Panc1 (cell line): ENCODE data around the gene OR2D3. TPM values are rescaled to one million over a fixed set of nuclear protein-coding genes. Genes with fewer than 3 reads are reported as not detected.

Experiments
- ATAC-seq: fragments of 200-7000 bp; cut with Tn5 transposase; 2 replicates; pipeline ENCODE4 v1.9.1; 2020; ENCODE audit warnings: mild to moderate bottlenecking, moderate library complexity
- BruUV-seq: library from RNA; stranded (reverse); fragments of 400-500 nt; replicated peaks from 2 replicates; lab custom pipeline; 2021; lab: Mats Ljungman, UMichigan
- CTCF ChIA-PET: fragments of 300-600 bp; sonication (Branson Sonifier 250); formaldehyde crosslinking; loops from one replicate; lab custom pipeline; 2022; ENCODE audit warnings: antibody characterized with exemption; lab: Charles Lee
- POLR2A ChIA-PET: fragments of 300-600 bp; sonication (Branson Sonifier 250); formaldehyde crosslinking; loops from one replicate; lab custom pipeline; 2022; ENCODE audit warnings: antibody characterized with exemption; lab: Charles Lee
- DNase-seq: peaks from one replicate; pipeline ENCODE4 v3.0.0-alpha.2; 2010; ENCODE audit warnings: low read depth, low spot score
- H3K27ac ChIP-seq: 2 replicates; pipeline ENCODE4 v1.5.1; 2011; ENCODE audit warnings: mild to moderate bottlenecking, low read length, inconsistent platforms
- H3K27me3 ChIP-seq: fragments of 200-500 bp; sonication (Bioruptor generic); 2 replicates; pipeline ENCODE4 v1.6.0; 2014; ENCODE audit warnings: low read length, inconsistent platforms; ENCODE audit not compliant: control insufficient read depth, insufficient read depth
- H3K36me3 ChIP-seq: fragments of 200-500 bp; sonication (Bioruptor generic); 2 replicates; pipeline ENCODE4 v1.5.1; 2014; ENCODE audit warnings: inconsistent platforms, mild to moderate bottlenecking, low read length, moderate library complexity; ENCODE audit not compliant: control insufficient read depth, insufficient read depth
- H3K4me1 ChIP-seq: 2 replicates; pipeline ENCODE4 v1.5.1; 2011; ENCODE audit warnings: inconsistent platforms, mild to moderate bottlenecking, low read length, moderate library complexity; ENCODE audit not compliant: control insufficient read depth, insufficient read depth
- H3K4me3 ChIP-seq, 2 experiments: 2 replicates each; pipeline ENCODE4 v1.5.1; 2011 to 2012; ENCODE audit warnings: low read depth in 2 of 2, low read length in 2 of 2, mild to moderate bottlenecking in 2 of 2, inconsistent platforms in 1 of 2, moderate library complexity in 1 of 2
- H3K9me3 ChIP-seq: fragments of 200-500 bp; sonication (Bioruptor generic); 2 replicates; pipeline ENCODE4 v1.5.1; 2014; ENCODE audit warnings: low read depth, mild to moderate bottlenecking, inconsistent platforms, low read length, moderate library complexity; ENCODE audit not compliant: control insufficient read depth, insufficient read depth
- CTCF ChIP-seq: fragments of 450-650 bp; IDR thresholded peaks from 2 replicates; pipeline ENCODE4 v1.5.1; 2017; ENCODE audit warnings: mild to moderate bottlenecking
- POLR2AphosphoS5 ChIP-seq: IDR thresholded peaks from 2 replicates; pipeline ENCODE4 v1.6.1; 2012; ENCODE audit warnings: mild to moderate bottlenecking, low read depth, low read length, moderate library complexity
- REST ChIP-seq, 2 experiments: IDR thresholded peaks; 2 replicates each; pipeline ENCODE4 v1.6.1; 2011 to 2012; ENCODE audit warnings: low read depth in 2 of 2, control low read depth in 1 of 2, low read length in 1 of 2, mild to moderate bottlenecking in 1 of 2, moderate library complexity in 1 of 2; ENCODE audit not compliant: insufficient read depth in 1 of 2
- SIN3A ChIP-seq: IDR thresholded peaks from 2 replicates; pipeline ENCODE4 v1.6.1; 2012; ENCODE audit warnings: low read depth, mild to moderate bottlenecking, low read length, moderate library complexity, borderline replicate concordance; ENCODE audit not compliant: insufficient read depth
- TCF7L2 ChIP-seq: IDR thresholded peaks from 2 replicates; pipeline ENCODE4 v1.6.1; 2011; ENCODE audit warnings: mild to moderate bottlenecking, low read depth, low read length, inconsistent platforms
- in situ Hi-C: cut with HindIII; loops from 2 replicates; pipeline ENCODE4 v1.10.0; 2016; ENCODE audit warnings: low sequenced_read_pairs, low pct_unique_long_range_greater_than_20kb
- intact Hi-C: fragments of 100-400 bp; cut with micrococcal nuclease; formaldehyde crosslinking; loops from one replicate; pipeline ENCODE4 v1.10.0; 2022; ENCODE audit not compliant: unreplicated experiment
- total RNA-seq: library from RNA; stranded (reverse); gene quantifications from one replicate; pipeline ENCODE4 v1.2.1, GENCODE V29; 2021; ENCODE audit not compliant: unreplicated experiment

OR2D3 gene
- total RNA-seq, 1 experiment from 2014 or later: not detected

- intact Hi-C loops (no loop called here), in situ Hi-C loops (no loop called here)
- H3K9me3 ChIP-seq: no peaks in the 10 kb centered on the region
- no peak for TF ChIP-seq POLR2AphosphoS5
- TF ChIP-seq SIN3A: no peak
- TF ChIP-seq TCF7L2: no peak
- no peak for TF ChIP-seq REST (IDR thresholded peaks at IDR 0.05; ENCODE audit: insufficient read depth in 1 of 2, low read depth in 2 of 2, low read length in 1 of 2)
- TF ChIP-seq CTCF: no peak
- no peak overlapping the region for H3K4me3 ChIP-seq
- H3K27me3 ChIP-seq: peaks cover 5% of the 10 kb centered on the region; the same call in 1 of the 2 replicates
- no peaks in the 10 kb centered on the region for H3K36me3 ChIP-seq
- no peak overlapping the region for H3K27ac ChIP-seq
- BruUV-seq: no TSS peak
- POLR2A ChIA-PET: interaction anchor here (0.5 kb wide), 2 partner anchors 131 to 447 kb away, joined by 3 read pairs; partner anchors contain the start of genes NLRP14 and ZNF214
- H3K4me1 ChIP-seq: no peaks in the 10 kb centered on the region
- ATAC-seq: no peak
- DNase-seq: no peak
- CTCF ChIA-PET: no interaction called here
Measured at GRCh38 chr11:6888830-6889229, 32.0 kb upstream of the OR2D3 start.

GRCh38 chr11:6889835-6890234 is 31.0 kb upstream of the OR2D3 start:
- no peak overlapping the region for H3K27ac ChIP-seq
- CTCF ChIA-PET: interaction anchor here (0.9 kb wide), 1 partner anchor 134 kb away, joined by 4 read pairs; no protein-coding TSS in a partner anchor
- intact Hi-C loops (no loop called here), in situ Hi-C loops (no loop called here)
- no peaks in the 10 kb centered on the region for H3K36me3 ChIP-seq
- DNase-seq (no peak), ATAC-seq (no peak)
- no peak overlapping the region for H3K4me3 ChIP-seq
- H3K4me1 ChIP-seq: no peaks in the 10 kb centered on the region
- no TSS peak for BruUV-seq
- TF ChIP-seq POLR2AphosphoS5 (no peak), TCF7L2 (no peak), SIN3A (no peak), REST (IDR thresholded peaks at IDR 0.05; ENCODE audit: insufficient read depth in 1 of 2, low read depth in 2 of 2, low read length in 1 of 2) (no peak), CTCF (no peak)
- peaks cover 4% of the 10 kb centered on the region; the same call in 1 of the 2 replicates for H3K27me3 ChIP-seq
- H3K9me3 ChIP-seq: no peaks in the 10 kb centered on the region
- POLR2A ChIA-PET: no interaction called here
